Lower lobe of right lung (tissue), 2 donors: ENCODE measurements around the gene PHF21B. TPM values are rescaled to one million over a fixed set of nuclear protein-coding genes. Genes with fewer than 3 reads are reported as not detected.

Experiments
- ATAC-seq, 2 donors: fragments of 200-7000 bp; cut with Tn5 transposase; one replicate each; pipeline ENCODE4 v1.9.1; 2020 to 2022; ENCODE audit warnings: mild to moderate bottlenecking in 2 of 2, moderate library complexity in 2 of 2
- DNase-seq: peaks from one replicate; pipeline ENCODE4 v3.0.0-alpha.2; 2020
- H3K27ac ChIP-seq: fragments of 200-600 bp; one replicate; pipeline ENCODE4 v1.8.0; 2022
- H3K27me3 ChIP-seq: fragments of 200-600 bp; one replicate; pipeline ENCODE4 v1.8.0; 2022; ENCODE audit warnings: low read depth
- H3K36me3 ChIP-seq: fragments of 200-600 bp; one replicate; pipeline ENCODE4 v1.8.0; 2022; ENCODE audit warnings: mild to moderate bottlenecking
- H3K4me1 ChIP-seq: fragments of 200-600 bp; one replicate; pipeline ENCODE4 v1.8.0; 2022
- H3K4me3 ChIP-seq: fragments of 200-600 bp; one replicate; pipeline ENCODE4 v1.8.0; 2022; ENCODE audit warnings: mild to moderate bottlenecking
- H3K9me3 ChIP-seq: fragments of 200-600 bp; one replicate; pipeline ENCODE4 v1.8.0; 2022
- CTCF ChIP-seq: fragments of 200-600 bp; IDR thresholded peaks from one replicate; pipeline ENCODE4 v1.8.0; 2022; ENCODE audit warnings: antibody characterized with exemption, mild to moderate bottlenecking
- intact Hi-C: fragments of 100-400 bp; cut with DNase I; formaldehyde crosslinking; loops from one replicate; pipeline ENCODE4 v1.11.0; 2022
- total RNA-seq: library from RNA; stranded (reverse); fragmentation: NEBNext Ultra II Directional; extraction: Animal tissue kit (Norgen Biotek cat#: 25700); gene quantifications from one replicate; pipeline ENCODE4 v1.2.1, GENCODE V29; 2021
- donor health status: DM: no; HTN: yes; CAD: no; lungs with severe emphysema.

PHF21B gene
- total RNA-seq, 1 donor from 2014 or later: not detected

- Histone ChIP-seq H3K4me3 (no peak overlapping the region), H3K27me3 (peaks cover 33% of the 10 kb centered on the region), H3K36me3 (no peaks in the 10 kb centered on the region), H3K9me3 (no peaks in the 10 kb centered on the region), H3K4me1 (no peaks in the 10 kb centered on the region), H3K27ac (no peak overlapping the region)
- no peak for TF ChIP-seq CTCF
- ATAC-seq (no peak), DNase-seq (no peak)
- intact Hi-C loops: no loop called here
Measured at GRCh38 chr22:44999687-45000086, 10.1 kb downstream of the PHF21B start.

- Histone ChIP-seq H3K27ac (no peak overlapping the region), H3K4me1 (no peaks in the 10 kb centered on the region), H3K27me3 (peaks cover 29% of the 10 kb centered on the region), H3K9me3 (no peaks in the 10 kb centered on the region), H3K36me3 (no peaks in the 10 kb centered on the region), H3K4me3 (no peak overlapping the region)
- DNase-seq (no peak), ATAC-seq (no peak)
- intact Hi-C loops: no loop called here
- no peak for TF ChIP-seq CTCF
Measured at GRCh38 chr22:44999231-44999630, 10.6 kb downstream of the PHF21B start.

GRCh38 chr22:44998296-44998695, 11.5 kb downstream of the PHF21B start:
- no peak for ATAC-seq
- Histone ChIP-seq H3K4me3 (no peak overlapping the region), H3K36me3 (no peaks in the 10 kb centered on the region), H3K4me1 (no peaks in the 10 kb centered on the region), H3K9me3 (no peaks in the 10 kb centered on the region), H3K27me3 (peaks cover 23% of the 10 kb centered on the region), H3K27ac (no peak overlapping the region)
- no peak for DNase-seq
- intact Hi-C loops: no loop called here
- no peak for TF ChIP-seq CTCF

GRCh38 chr22:44997060-44997459, 12.7 kb downstream of the PHF21B start:
- Histone ChIP-seq H3K9me3 (no peaks in the 10 kb centered on the region), H3K4me3 (no peak overlapping the region), H3K36me3 (no peaks in the 10 kb centered on the region), H3K4me1 (no peaks in the 10 kb centered on the region), H3K27ac (no peak overlapping the region), H3K27me3 (peaks cover 12% of the 10 kb centered on the region)
- DNase-seq: no peak
- intact Hi-C loops: no loop called here
- ATAC-seq: no peak
- TF ChIP-seq CTCF: no peak

- H3K4me3 ChIP-seq: no peak overlapping the region
- H3K27me3 ChIP-seq: peaks cover 12% of the 10 kb centered on the region
- H3K9me3 ChIP-seq: no peaks in the 10 kb centered on the region
- no peak for ATAC-seq
- H3K4me1 ChIP-seq: no peaks in the 10 kb centered on the region
- intact Hi-C loops: no loop called here
- no peak for TF ChIP-seq CTCF
- no peak for DNase-seq
- no peaks in the 10 kb centered on the region for H3K36me3 ChIP-seq
- H3K27ac ChIP-seq: no peak overlapping the region
Measured at GRCh38 chr22:44996648-44997047, 13.2 kb downstream of the PHF21B start.

GRCh38 chr22:44996120-44996519, 13.7 kb downstream of the PHF21B start:
- no peak for TF ChIP-seq CTCF
- no peak overlapping the region for H3K4me3 ChIP-seq
- no peaks in the 10 kb centered on the region for H3K9me3 ChIP-seq
- DNase-seq (no peak), ATAC-seq (no peak)
- intact Hi-C loops: no loop called here
- no peaks in the 10 kb centered on the region for H3K36me3 ChIP-seq
- H3K27me3 ChIP-seq: peaks cover 12% of the 10 kb centered on the region
- H3K4me1 ChIP-seq: no peaks in the 10 kb centered on the region
- no peak overlapping the region for H3K27ac ChIP-seq
